Stimulated activated CD4-positive, alpha-beta T cell treated with anti-CD3 and anti-CD28 coated beads, TNF-alpha, amount 100 ng/mL, for 48 hours (primary cell): ENCODE measurements around the gene PRKN.

Source experiments
- DNase-seq, 3 donors: peaks; one replicate each; pipeline ENCODE4 v3.0.0-alpha.2; 2020; ENCODE audit warnings: low read depth in 3 of 3

The PRKN gene

GRCh38 chr6:162244031-162244430 lies 483.5 kb downstream of the PRKN start:
- DNase-seq: no peak

GRCh38 chr6:162242915-162243314 lies 484.7 kb downstream of the PRKN start:
- no peak for DNase-seq

GRCh38 chr6:162239330-162239729 lies 488.2 kb downstream of the PRKN start:
- no peak for DNase-seq

GRCh38 chr6:162238675-162239074 lies 488.9 kb downstream of the PRKN start:
- no peak for DNase-seq

- no peak for DNase-seq
Observed at GRCh38 chr6:162237331-162237730, 490.2 kb downstream of the PRKN start.

GRCh38 chr6:162234631-162235030 lies 492.9 kb downstream of the PRKN start:
- no peak for DNase-seq

GRCh38 chr6:162230147-162230752 lies 497.3 kb downstream of the PRKN start:
- no peak for DNase-seq

- no peak for DNase-seq
Observed at GRCh38 chr6:162229093-162229492, 498.5 kb downstream of the PRKN start.

- no peak for DNase-seq
Observed at GRCh38 chr6:162226803-162227202, 500.8 kb downstream of the PRKN start.

GRCh38 chr6:162222521-162222920 lies 505.0 kb downstream of the PRKN start:
- DNase-seq: no peak

GRCh38 chr6:162220876-162221275 lies 506.7 kb downstream of the PRKN start:
- DNase-seq: no peak

- no peak for DNase-seq
Observed at GRCh38 chr6:162219266-162219665, 508.3 kb downstream of the PRKN start.

GRCh38 chr6:162217811-162218493 lies 509.6 kb downstream of the PRKN start:
- DNase-seq: no peak

- no peak for DNase-seq
Observed at GRCh38 chr6:162217058-162217457, 510.5 kb downstream of the PRKN start.

GRCh38 chr6:162211777-162212176 lies 515.8 kb downstream of the PRKN start:
- no peak for DNase-seq

- no peak for DNase-seq
Observed at GRCh38 chr6:162211022-162211421, 516.5 kb downstream of the PRKN start.

GRCh38 chr6:162203287-162203686 lies 524.3 kb downstream of the PRKN start:
- no peak for DNase-seq

- no peak for DNase-seq
Observed at GRCh38 chr6:162200945-162201690, 526.4 kb downstream of the PRKN start.

- DNase-seq: no peak
Observed at GRCh38 chr6:162200041-162200440, 527.5 kb downstream of the PRKN start.

- no peak for DNase-seq
Observed at GRCh38 chr6:162198925-162199324, 528.6 kb downstream of the PRKN start.

- DNase-seq: no peak
Observed at GRCh38 chr6:162198076-162198475, 529.5 kb downstream of the PRKN start.

- DNase-seq: no peak
Observed at GRCh38 chr6:162195441-162195840, 532.1 kb downstream of the PRKN start.

GRCh38 chr6:162190981-162191380 lies 536.6 kb downstream of the PRKN start:
- no peak for DNase-seq
